ENCODE measurements around the gene WIZ.

DNA sequence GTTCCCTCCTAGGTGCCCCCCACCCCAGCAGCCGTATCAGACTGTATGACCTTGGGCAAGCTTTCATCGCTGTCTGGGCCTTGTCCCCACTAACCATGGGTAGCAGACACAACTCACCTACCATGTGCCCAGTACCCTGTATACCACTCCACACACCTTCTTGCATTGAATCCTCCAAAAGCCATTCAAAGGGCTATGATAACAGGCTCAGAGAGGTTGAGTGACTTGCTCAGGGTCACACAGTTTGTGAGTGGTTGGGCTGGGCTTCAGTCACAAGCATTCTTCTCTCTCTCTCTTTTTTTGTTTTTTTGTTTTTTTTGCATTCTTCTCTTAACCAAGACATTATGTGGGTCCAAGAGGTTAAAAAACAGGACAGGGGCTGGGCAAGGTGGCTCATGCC is 11.9 kb upstream of the WIZ start:
- no peak for TF ChIP-seq EZH2 (IDR thresholded peaks at IDR 0.05; ENCODE audit: borderline replicate concordance, low read depth, low read length, poor library complexity, severe bottlenecking)
- TF ChIP-seq, protein P1, sequence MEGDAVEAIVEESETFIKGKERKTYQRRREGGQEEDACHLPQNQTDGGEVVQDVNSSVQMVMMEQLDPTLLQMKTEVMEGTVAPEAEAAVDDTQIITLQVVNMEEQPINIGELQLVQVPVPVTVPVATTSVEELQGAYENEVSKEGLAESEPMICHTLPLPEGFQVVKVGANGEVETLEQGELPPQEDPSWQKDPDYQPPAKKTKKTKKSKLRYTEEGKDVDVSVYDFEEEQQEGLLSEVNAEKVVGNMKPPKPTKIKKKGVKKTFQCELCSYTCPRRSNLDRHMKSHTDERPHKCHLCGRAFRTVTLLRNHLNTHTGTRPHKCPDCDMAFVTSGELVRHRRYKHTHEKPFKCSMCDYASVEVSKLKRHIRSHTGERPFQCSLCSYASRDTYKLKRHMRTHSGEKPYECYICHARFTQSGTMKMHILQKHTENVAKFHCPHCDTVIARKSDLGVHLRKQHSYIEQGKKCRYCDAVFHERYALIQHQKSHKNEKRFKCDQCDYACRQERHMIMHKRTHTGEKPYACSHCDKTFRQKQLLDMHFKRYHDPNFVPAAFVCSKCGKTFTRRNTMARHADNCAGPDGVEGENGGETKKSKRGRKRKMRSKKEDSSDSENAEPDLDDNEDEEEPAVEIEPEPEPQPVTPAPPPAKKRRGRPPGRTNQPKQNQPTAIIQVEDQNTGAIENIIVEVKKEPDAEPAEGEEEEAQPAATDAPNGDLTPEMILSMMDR (conservative IDR thresholded peaks at IDR 0.05; ENCODE audit: low read depth, low read length), result no peak
